ENCODE results near the gene ATP2A1. TPM values are rescaled to one million over a fixed set of nuclear protein-coding genes. Genes with fewer than 3 reads are reported as not detected.

The ATP2A1 gene
- total RNA-seq, 2 donors from 2014 or later, result 6.1 to 8.4 TPM

GRCh38 chr16:28898266-28898665 lies 20.0 kb downstream of the ATP2A1 start:
- Mint-ChIP-seq H3K36me3 (ENCODE audit: insufficient read depth in 2 of 2) (no peaks in the 10 kb centered on the region), H3K4me1 (ENCODE audit: low read depth) (no peaks in the 10 kb centered on the region), H3K4me3 (no peak overlapping the region), H3K27ac (no peak overlapping the region), H3K9me3 (no peaks in the 10 kb centered on the region), H3K27me3 (ENCODE audit: low read depth) (no peaks in the 10 kb centered on the region)
- DNase-seq (no peak), ATAC-seq (replicated peaks in 1 of 2) (no peak)

- Mint-ChIP-seq H3K27me3 (ENCODE audit: low read depth) (no peaks in the 10 kb centered on the region), H3K4me1 (ENCODE audit: low read depth) (no peaks in the 10 kb centered on the region), H3K27ac (no peak overlapping the region), H3K4me3 (no peak overlapping the region), H3K9me3 (no peaks in the 10 kb centered on the region), H3K36me3 (ENCODE audit: insufficient read depth in 2 of 2) (no peaks in the 10 kb centered on the region)
- ATAC-seq (replicated peaks in 1 of 2) (no peak), DNase-seq (no peak)
These were observed 20.7 kb downstream of the ATP2A1 start for GRCh38 chr16:28898942-28899341.

- no peak for DNase-seq
- H3K9me3 Mint-ChIP-seq, result no peaks in the 10 kb centered on the region
- H3K4me3 Mint-ChIP-seq, result no peak overlapping the region
- no peaks in the 10 kb centered on the region for H3K27me3 Mint-ChIP-seq (ENCODE audit: low read depth)
- H3K27ac Mint-ChIP-seq, result no peak overlapping the region
- ATAC-seq (replicated peaks in 1 of 2), result no peak
- H3K4me1 Mint-ChIP-seq (ENCODE audit: low read depth), result no peaks in the 10 kb centered on the region
- H3K36me3 Mint-ChIP-seq (ENCODE audit: insufficient read depth in 2 of 2), result no peaks in the 10 kb centered on the region
These were observed 21.7 kb downstream of the ATP2A1 start for GRCh38 chr16:28899882-28900590.

- DNase-seq (no peak), ATAC-seq (replicated peaks in 1 of 2) (no peak)
- H3K4me3 Mint-ChIP-seq, result no peak overlapping the region
- no peaks in the 10 kb centered on the region for H3K9me3 Mint-ChIP-seq
- H3K27ac Mint-ChIP-seq, result no peak overlapping the region
- H3K27me3 Mint-ChIP-seq (ENCODE audit: low read depth), result no peaks in the 10 kb centered on the region
- H3K4me1 Mint-ChIP-seq (ENCODE audit: low read depth), result no peaks in the 10 kb centered on the region
- H3K36me3 Mint-ChIP-seq (ENCODE audit: insufficient read depth in 2 of 2), result no peaks in the 10 kb centered on the region
These were observed 22.3 kb downstream of the ATP2A1 start for GRCh38 chr16:28900601-28901000.

GRCh38 chr16:28901862-28902261 lies 23.6 kb downstream of the ATP2A1 start:
- Mint-ChIP-seq H3K36me3 (ENCODE audit: insufficient read depth in 2 of 2) (no peaks in the 10 kb centered on the region), H3K9me3 (no peaks in the 10 kb centered on the region), H3K27me3 (ENCODE audit: low read depth) (no peaks in the 10 kb centered on the region), H3K4me1 (ENCODE audit: low read depth) (no peaks in the 10 kb centered on the region), H3K27ac (no peak overlapping the region), H3K4me3 (no peak overlapping the region)
- ATAC-seq (replicated peaks in 1 of 2), result no peak
- DNase-seq, result no peak

- peak in 1 of 2 donors; percentile 18 for ATAC-seq (replicated peaks in 1 of 2)
- H3K9me3 Mint-ChIP-seq, result no peaks in the 10 kb centered on the region
- no peak overlapping the region for H3K4me3 Mint-ChIP-seq
- H3K4me1 Mint-ChIP-seq (ENCODE audit: low read depth), result no peaks in the 10 kb centered on the region
- DNase-seq, result no peak
- no peak overlapping the region for H3K27ac Mint-ChIP-seq
- no peaks in the 10 kb centered on the region for H3K27me3 Mint-ChIP-seq (ENCODE audit: low read depth)
- no peaks in the 10 kb centered on the region for H3K36me3 Mint-ChIP-seq (ENCODE audit: insufficient read depth in 2 of 2)
These were observed 24.6 kb downstream of the ATP2A1 start for GRCh38 chr16:28902909-28903308.

DNA sequence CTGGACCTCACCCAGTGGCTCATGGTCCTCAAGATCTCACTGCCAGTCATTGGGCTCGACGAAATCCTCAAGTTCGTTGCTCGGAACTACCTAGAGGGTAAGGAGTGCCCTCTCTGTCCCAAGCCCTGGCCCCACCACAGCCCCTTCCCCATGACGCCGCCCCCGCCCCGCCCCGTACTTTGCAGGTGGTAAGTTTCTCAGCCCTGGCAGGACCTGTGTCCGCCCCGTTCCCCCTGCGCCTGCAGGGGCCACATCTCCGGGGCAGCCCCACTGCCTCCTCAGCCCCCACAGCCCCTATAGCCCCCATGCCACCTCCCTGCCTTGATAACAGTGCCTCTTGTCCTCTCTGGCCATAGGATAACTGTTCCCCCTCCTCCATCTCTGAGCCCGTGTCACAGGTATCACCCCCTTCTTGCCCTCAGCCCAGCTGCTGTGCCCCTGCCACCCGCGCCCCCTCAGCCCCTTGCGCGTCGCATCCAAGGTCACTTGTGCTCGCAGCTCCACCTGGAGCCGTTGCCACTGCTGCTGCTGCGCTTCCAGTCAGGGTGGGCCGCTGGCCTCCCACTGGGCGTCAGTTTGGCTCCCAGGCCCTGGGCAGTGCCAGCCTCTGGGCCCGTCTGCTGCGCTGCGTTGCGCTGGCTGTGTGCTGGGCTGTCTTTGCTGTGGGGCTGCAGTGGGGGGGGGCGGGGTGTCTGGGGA lies 25.2 kb downstream of the ATP2A1 start:
- Mint-ChIP-seq H3K9me3 (no peaks in the 10 kb centered on the region), H3K27me3 (ENCODE audit: low read depth) (no peaks in the 10 kb centered on the region), H3K27ac (no peak overlapping the region), H3K4me3 (no peak overlapping the region), H3K36me3 (ENCODE audit: insufficient read depth in 2 of 2) (no peaks in the 10 kb centered on the region), H3K4me1 (ENCODE audit: low read depth) (no peaks in the 10 kb centered on the region)
- DNase-seq (no peak), ATAC-seq (replicated peaks in 1 of 2) (no peak)

- Mint-ChIP-seq H3K4me1 (ENCODE audit: low read depth) (no peaks in the 10 kb centered on the region), H3K4me3 (no peak overlapping the region), H3K36me3 (ENCODE audit: insufficient read depth in 2 of 2) (no peaks in the 10 kb centered on the region), H3K27ac (no peak overlapping the region), H3K9me3 (no peaks in the 10 kb centered on the region), H3K27me3 (ENCODE audit: low read depth) (no peaks in the 10 kb centered on the region)
- ATAC-seq (replicated peaks in 1 of 2) (no peak), DNase-seq (no peak)
These were observed 26.1 kb downstream of the ATP2A1 start for GRCh38 chr16:28904363-28904762.

DNA sequence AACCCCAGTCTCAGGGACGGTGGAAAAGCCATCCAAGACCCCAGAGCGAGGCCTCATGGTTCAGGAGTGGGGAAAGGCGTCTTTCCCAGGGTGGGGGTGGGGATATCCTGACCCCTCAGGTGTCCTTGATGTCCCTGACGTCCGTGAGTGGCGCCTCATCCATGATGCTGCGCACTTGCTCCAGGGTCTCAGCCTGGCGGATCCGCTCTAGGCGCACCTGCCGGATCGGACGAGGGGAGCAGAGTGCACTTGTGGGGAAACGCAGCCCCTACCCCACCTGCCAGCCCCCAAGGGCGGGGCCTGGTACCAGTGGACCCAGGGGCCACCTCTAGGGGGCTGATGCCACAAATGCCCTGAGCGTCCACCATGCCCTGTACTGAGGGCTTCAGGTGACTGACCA lies 26.5 kb downstream of the ATP2A1 start:
- ATAC-seq (replicated peaks in 1 of 2) (no peak), DNase-seq (no peak)
- no peaks in the 10 kb centered on the region for H3K4me1 Mint-ChIP-seq (ENCODE audit: low read depth)
- H3K27ac Mint-ChIP-seq, result no peak overlapping the region
- no peaks in the 10 kb centered on the region for H3K36me3 Mint-ChIP-seq (ENCODE audit: insufficient read depth in 2 of 2)
- no peaks in the 10 kb centered on the region for H3K9me3 Mint-ChIP-seq
- H3K4me3 Mint-ChIP-seq, result no peak overlapping the region
- no peaks in the 10 kb centered on the region for H3K27me3 Mint-ChIP-seq (ENCODE audit: low read depth)

GRCh38 chr16:28905229-28905754 lies 27.0 kb downstream of the ATP2A1 start:
- DNase-seq (no peak), ATAC-seq (replicated peaks in 1 of 2) (no peak)
- no peaks in the 10 kb centered on the region for H3K4me1 Mint-ChIP-seq (ENCODE audit: low read depth)
- no peaks in the 10 kb centered on the region for H3K36me3 Mint-ChIP-seq (ENCODE audit: insufficient read depth in 2 of 2)
- no peak overlapping the region for H3K4me3 Mint-ChIP-seq
- no peaks in the 10 kb centered on the region for H3K9me3 Mint-ChIP-seq
- H3K27me3 Mint-ChIP-seq (ENCODE audit: low read depth), result no peaks in the 10 kb centered on the region
- no peak overlapping the region for H3K27ac Mint-ChIP-seq

GRCh38 chr16:28905800-28906372 lies 27.6 kb downstream of the ATP2A1 start:
- Mint-ChIP-seq H3K36me3 (ENCODE audit: insufficient read depth in 2 of 2) (no peaks in the 10 kb centered on the region), H3K27me3 (ENCODE audit: low read depth) (no peaks in the 10 kb centered on the region), H3K27ac (no peak overlapping the region), H3K4me3 (no peak overlapping the region), H3K4me1 (ENCODE audit: low read depth) (no peaks in the 10 kb centered on the region), H3K9me3 (no peaks in the 10 kb centered on the region)
- no peak for DNase-seq
- no peak for ATAC-seq (replicated peaks in 1 of 2)

DNA sequence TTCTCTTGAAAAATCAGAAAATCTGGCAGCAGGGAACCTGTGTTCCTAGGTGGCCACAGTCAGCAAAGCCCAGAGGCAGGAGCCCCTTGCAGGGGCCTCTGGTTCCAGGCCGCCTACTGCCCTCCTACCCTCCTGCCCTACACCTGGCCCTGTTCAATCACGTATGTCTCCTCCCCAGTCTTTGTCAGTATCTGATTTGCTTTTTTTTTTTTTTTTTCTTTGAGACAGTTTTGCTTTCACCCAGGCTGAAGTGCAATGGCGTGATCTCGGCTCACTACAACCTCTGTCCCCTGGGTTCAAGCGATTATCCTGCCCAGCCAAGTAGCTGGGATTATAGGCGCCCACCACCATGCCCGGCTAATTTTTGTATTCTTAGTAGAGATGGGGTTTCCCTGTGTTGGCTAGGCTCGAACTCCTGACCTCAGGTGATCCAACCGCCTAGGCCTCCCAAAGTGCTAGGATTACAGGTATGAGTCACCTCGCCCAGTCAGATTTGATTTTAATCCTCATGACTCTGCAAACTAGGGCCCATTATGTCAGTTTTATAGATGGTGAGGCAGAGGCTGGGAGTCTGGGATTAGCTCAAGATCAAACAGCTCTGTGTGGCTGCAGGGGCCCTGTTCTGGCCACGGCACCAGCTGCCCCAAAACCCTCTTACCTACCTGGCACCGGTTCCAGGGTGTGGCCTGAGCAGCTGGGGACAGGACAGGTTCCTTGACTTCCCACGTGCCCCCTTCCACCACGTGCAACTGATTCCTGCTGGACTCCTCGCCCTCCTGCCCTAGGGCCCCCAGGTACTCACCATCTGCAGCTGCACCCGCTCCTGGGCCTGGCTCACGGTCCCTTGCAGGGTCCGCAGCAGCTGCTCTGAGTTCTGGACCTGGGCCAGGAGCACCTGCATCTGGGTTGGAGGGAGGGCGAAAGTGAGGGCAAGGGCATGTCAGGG lies 32.1 kb downstream of the ATP2A1 start:
- no peak overlapping the region for H3K27ac Mint-ChIP-seq
- H3K4me1 Mint-ChIP-seq (ENCODE audit: low read depth), result no peaks in the 10 kb centered on the region
- no peak for DNase-seq
- H3K27me3 Mint-ChIP-seq (ENCODE audit: low read depth), result no peaks in the 10 kb centered on the region
- ATAC-seq (replicated peaks in 1 of 2), result peak in 1 of 2 donors; percentile 60
- peaks cover 1 to 3% of the 10 kb centered on the region in 2 donors for H3K36me3 Mint-ChIP-seq (ENCODE audit: insufficient read depth in 2 of 2)
- no peak overlapping the region for H3K4me3 Mint-ChIP-seq
- H3K9me3 Mint-ChIP-seq, result no peaks in the 10 kb centered on the region

GRCh38 chr16:28912558-28912957 lies 34.3 kb downstream of the ATP2A1 start:
- Mint-ChIP-seq H3K27me3 (ENCODE audit: low read depth) (no peaks in the 10 kb centered on the region), H3K27ac (no peak overlapping the region), H3K36me3 (ENCODE audit: insufficient read depth in 2 of 2) (peaks cover 7 to 8% of the 10 kb centered on the region in 2 donors), H3K9me3 (no peaks in the 10 kb centered on the region), H3K4me3 (no peak overlapping the region), H3K4me1 (ENCODE audit: low read depth) (no peaks in the 10 kb centered on the region)
- ATAC-seq (replicated peaks in 1 of 2) (no peak), DNase-seq (no peak)

Measured in activated T-cell treated with anti-CD3 and anti-CD28 coated beads, Interleukin-2, amount 50 U/mL, for 72 hours (primary cell).